Pulmonary artery endothelial cell (primary cell): ENCODE results near the gene MTRR. TPM values are rescaled to one million over a fixed set of nuclear protein-coding genes. Genes with fewer than 3 reads are reported as not detected.

Source experiments
- DNase-seq: peaks from one replicate; pipeline ENCODE4 v3.0.0-alpha.2; 2011; ENCODE audit warnings: low read depth, low spot score
- total RNA-seq: library from RNA; depleted of rRNA; stranded (reverse); fragments of >200 nt; gene quantifications from 2 replicates; pipeline ENCODE4 v1.2.3, GENCODE V29; 2014

MTRR gene
- total RNA-seq, 1 donor from 2014 or later, result 23.2 TPM

- DNase-seq, result no peak
Measured at GRCh38 chr5:7857361-7857760, 11.6 kb upstream of the MTRR start.

GRCh38 chr5:7857926-7858632 is 10.9 kb upstream of the MTRR start:
- no peak for DNase-seq

- DNase-seq, result no peak
Measured at GRCh38 chr5:7866196-7866595, 2.8 kb upstream of the MTRR start.

- DNase-seq, result no peak
Measured at GRCh38 chr5:7867260-7867659, 1.7 kb upstream of the MTRR start.

- no peak for DNase-seq
Measured at GRCh38 chr5:7868427-7868772, 548 bp upstream of the MTRR start.

- DNase-seq, result no peak
Measured at GRCh38 chr5:7869474-7870136, 657 bp downstream of the MTRR start.

- no peak for DNase-seq
Measured at GRCh38 chr5:7871653-7872052, 2.7 kb downstream of the MTRR start.

GRCh38 chr5:7872517-7873130 is 3.7 kb downstream of the MTRR start:
- no peak for DNase-seq

GRCh38 chr5:7873216-7873615 is 4.3 kb downstream of the MTRR start:
- DNase-seq, result no peak

- DNase-seq, result no peak
Measured at GRCh38 chr5:7874639-7875038, 5.7 kb downstream of the MTRR start.

- DNase-seq, result no peak
Measured at GRCh38 chr5:7875151-7875550, 6.2 kb downstream of the MTRR start.

- no peak for DNase-seq
Measured at GRCh38 chr5:7876867-7877266, 7.9 kb downstream of the MTRR start.

- DNase-seq, result no peak
Measured at GRCh38 chr5:7877851-7878250, 8.9 kb downstream of the MTRR start.

- no peak for DNase-seq
Measured at GRCh38 chr5:7878381-7878873, 9.5 kb downstream of the MTRR start.

GRCh38 chr5:7881091-7881490 is 12.1 kb downstream of the MTRR start:
- DNase-seq, result no peak

GRCh38 chr5:7881816-7882215 is 12.9 kb downstream of the MTRR start:
- DNase-seq, result no peak

GRCh38 chr5:7882926-7883325 is 14.0 kb downstream of the MTRR start:
- DNase-seq, result no peak

- DNase-seq, result no peak
Measured at GRCh38 chr5:7884491-7885267, 15.7 kb downstream of the MTRR start.

GRCh38 chr5:7886849-7887475 is 18.0 kb downstream of the MTRR start:
- no peak for DNase-seq

- no peak for DNase-seq
Measured at GRCh38 chr5:7888901-7889300, 20.0 kb downstream of the MTRR start.

GRCh38 chr5:7894439-7894838 is 25.5 kb downstream of the MTRR start:
- DNase-seq, result no peak

GRCh38 chr5:7894860-7895259 is 25.9 kb downstream of the MTRR start:
- no peak for DNase-seq
